Spleen (tissue), 11 donors: ENCODE results near the gene NEURL1. TPM values are rescaled to one million over a fixed set of nuclear protein-coding genes. Genes with fewer than 3 reads are reported as not detected.
A peak's percentile ranks its signal among the peaks of the same experiment; 100 is the strongest.

ENCODE experiments used
- DNase-seq: peaks from one replicate; pipeline ENCODE4 v3.0.0-alpha.2; 2020
- H3K27ac ChIP-seq, 8 donors: fragments of 200-600 bp; sonication (generic) in 7 of 8; 1 replicate in 4 of 8; 2 replicates in 4 of 8; pipeline versions ENCODE4 v1.5.0 to v1.8.0; 2016 to 2021; ENCODE audit warnings: inconsistent platforms in 4 of 8, mild to moderate bottlenecking in 4 of 8, moderate library complexity in 1 of 8
- H3K27me3 ChIP-seq, 7 donors: fragments of 200-600 bp; sonication (generic) in 6 of 7; replicated peaks in 1 of 7; 1 replicate in 4 of 7; 2 replicates in 3 of 7; pipeline versions ENCODE4 v1.5.0 to v1.8.0; 2016 to 2021; ENCODE audit warnings: inconsistent platforms in 3 of 7, mild to moderate bottlenecking in 1 of 7
- H3K36me3 ChIP-seq, 6 donors: fragments of 200-600 bp; sonication (generic) in 5 of 6; 1 replicate in 4 of 6; 2 replicates in 2 of 6; pipeline versions ENCODE4 v1.5.0 to v1.8.0; 2016 to 2021; ENCODE audit warnings: inconsistent platforms in 2 of 6
- H3K4me1 ChIP-seq, 6 donors: fragments of 200-600 bp; sonication (generic) in 5 of 6; 1 replicate in 3 of 6; 2 replicates in 3 of 6; pipeline versions ENCODE4 v1.5.0 to v1.8.0; 2016 to 2021; ENCODE audit warnings: inconsistent platforms in 3 of 6
- H3K4me3 ChIP-seq, 8 donors: fragments of 200-600 bp; sonication (generic) in 7 of 8; 1 replicate in 4 of 8; 2 replicates in 4 of 8; pipeline versions ENCODE4 v1.5.0 to v1.8.0; 2016 to 2021; ENCODE audit warnings: inconsistent platforms in 4 of 8, mild to moderate bottlenecking in 4 of 8, moderate library complexity in 2 of 8
- H3K9me3 ChIP-seq, 8 donors: fragments of 200-600 bp; sonication (generic) in 7 of 8; 1 replicate in 4 of 8; 2 replicates in 4 of 8; pipeline versions ENCODE4 v1.5.0 to v1.8.0; 2016 to 2021; ENCODE audit warnings: inconsistent platforms in 4 of 8
- POLR2A ChIP-seq, 3 donors: fragments of 450-650 bp; IDR thresholded peaks; one replicate each; pipeline ENCODE4 v1.5.1; 2017; ENCODE audit warnings: antibody characterized with exemption in 3 of 3, mild to moderate bottlenecking in 1 of 3
- POLR2AphosphoS5 ChIP-seq, 3 donors: sonication (generic); formaldehyde crosslinking; IDR thresholded peaks; one replicate each; pipeline ENCODE4 v1.5.1; 2017; ENCODE audit warnings: antibody characterized with exemption in 3 of 3
- whole genome bisulfite sequencing, 5 donors: extraction: QIAGEN DNeasy Blood & Tissue Kit in 3 of 5; methylation state at CpG; one replicate each; pipeline versions ENCODE4 v1.1.5 to v1.1.7; 2013 to 2018; 5-methylcytosine and 5-hydroxymethylcytosine counted together
- intact Hi-C: fragments of 100-400 bp; cut with DNase I; formaldehyde crosslinking; loops from one replicate; pipeline ENCODE4 v1.15.0; 2023; ENCODE audit warnings: low total_unique reads
- polyA plus RNA-seq, 3 donors: library from polyadenylated mRNA; stranded (reverse); fragments of 200-250 nt; gene quantifications; one replicate each; pipeline ENCODE4 v1.2.1, GENCODE V29; 2013
- total RNA-seq, 7 donors: library from RNA; depleted of rRNA in 3 of 7; stranded (reverse); fragments of >200 nt in 3 of 7; fragmentation: NEBNext Ultra II Directional in 4 of 7; extraction: Animal tissue kit (Norgen Biotek cat#: 25700) in 4 of 7; gene quantifications; one replicate each; pipeline versions ENCODE4 v1.1.0 to v1.2.1, GENCODE V29; 2016 to 2021
- TF ChIP-seq, protein P1 (sequence below), 11 experiments: fragments of 200-600 bp in 7 of 11; fragments of 450-650 bp in 4 of 11; sonication (generic) in 4 of 11; IDR thresholded peaks in 8 of 11; conservative IDR thresholded peaks in 3 of 11; 1 replicate in 7 of 11; 2 replicates in 4 of 11; pipeline versions ENCODE4 v1.4.0 to v1.8.0; 2016 to 2021; ENCODE audit warnings: antibody characterized with exemption in 11 of 11, inconsistent platforms in 4 of 11, mild to moderate bottlenecking in 1 of 11
- donor health status: healthy with polysubstance abuse.
- donor health status: DM: no; HTN: no; CAD: no; lungs with moderate emphysema.
- donor health status: DM: no; HTN: no; CAD: no.
- donor health status: Bipolar disorder and iron deficiency.
- donor health status: healthy.
- donor health status: DM: no; HTN: no; CAD: no.
- donor health status: DM: yes; HTN: yes; CAD: no.

Gene NEURL1
- total and polyA plus RNA-seq, 10 donors = 0.43 to 3.6 (median 2.3) TPM

DNA sequence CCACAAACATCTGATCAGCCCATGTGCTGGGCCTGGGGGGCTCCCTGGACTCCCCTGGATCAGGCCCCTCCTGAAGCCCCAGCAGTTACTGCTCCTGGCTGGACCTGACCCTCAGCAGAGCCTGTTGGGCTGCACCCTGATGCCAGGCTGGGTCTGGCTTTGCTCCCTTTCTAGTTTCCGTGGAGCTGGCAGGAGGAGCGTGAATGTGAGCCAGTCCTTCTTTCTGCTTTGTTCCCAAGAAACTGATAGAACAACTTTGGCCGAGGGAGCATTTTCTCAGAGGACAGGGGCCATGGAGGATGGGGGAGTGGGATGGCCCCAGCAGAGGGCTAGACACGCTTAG, 128.2 kb downstream of the NEURL1 start:
- 86 to 96% (median 89%) methylated on average over 4 of the region's 4 CpGs for WGBS, 5 donors
- Histone ChIP-seq H3K9me3 (no peaks in the 10 kb centered on the region), H3K36me3 (peaks cover 0 to 98% (median 44%) of the 10 kb centered on the region in 6 donors), H3K4me3 (no peak overlapping the region), H3K4me1 (peaks cover 0 to 39% (median 17%) of the 10 kb centered on the region in 6 donors), H3K27me3 (no peaks in the 10 kb centered on the region), H3K27ac (peak overlapping the region in 3 of 8 donors; percentile 14 to 35 (median 28))
- TF ChIP-seq POLR2AphosphoS5 (IDR thresholded peaks at IDR 0.05) = no peak
- no peak for TF ChIP-seq POLR2A (IDR thresholded peaks at IDR 0.05)
- TF ChIP-seq, protein P1, sequence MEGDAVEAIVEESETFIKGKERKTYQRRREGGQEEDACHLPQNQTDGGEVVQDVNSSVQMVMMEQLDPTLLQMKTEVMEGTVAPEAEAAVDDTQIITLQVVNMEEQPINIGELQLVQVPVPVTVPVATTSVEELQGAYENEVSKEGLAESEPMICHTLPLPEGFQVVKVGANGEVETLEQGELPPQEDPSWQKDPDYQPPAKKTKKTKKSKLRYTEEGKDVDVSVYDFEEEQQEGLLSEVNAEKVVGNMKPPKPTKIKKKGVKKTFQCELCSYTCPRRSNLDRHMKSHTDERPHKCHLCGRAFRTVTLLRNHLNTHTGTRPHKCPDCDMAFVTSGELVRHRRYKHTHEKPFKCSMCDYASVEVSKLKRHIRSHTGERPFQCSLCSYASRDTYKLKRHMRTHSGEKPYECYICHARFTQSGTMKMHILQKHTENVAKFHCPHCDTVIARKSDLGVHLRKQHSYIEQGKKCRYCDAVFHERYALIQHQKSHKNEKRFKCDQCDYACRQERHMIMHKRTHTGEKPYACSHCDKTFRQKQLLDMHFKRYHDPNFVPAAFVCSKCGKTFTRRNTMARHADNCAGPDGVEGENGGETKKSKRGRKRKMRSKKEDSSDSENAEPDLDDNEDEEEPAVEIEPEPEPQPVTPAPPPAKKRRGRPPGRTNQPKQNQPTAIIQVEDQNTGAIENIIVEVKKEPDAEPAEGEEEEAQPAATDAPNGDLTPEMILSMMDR (IDR thresholded peaks at IDR 0.05 in 8 of 11, conservative IDR thresholded peaks at IDR 0.05 in 3 of 11) = no peak
- intact Hi-C loops = no loop called here
- DNase-seq = no peak

DNA sequence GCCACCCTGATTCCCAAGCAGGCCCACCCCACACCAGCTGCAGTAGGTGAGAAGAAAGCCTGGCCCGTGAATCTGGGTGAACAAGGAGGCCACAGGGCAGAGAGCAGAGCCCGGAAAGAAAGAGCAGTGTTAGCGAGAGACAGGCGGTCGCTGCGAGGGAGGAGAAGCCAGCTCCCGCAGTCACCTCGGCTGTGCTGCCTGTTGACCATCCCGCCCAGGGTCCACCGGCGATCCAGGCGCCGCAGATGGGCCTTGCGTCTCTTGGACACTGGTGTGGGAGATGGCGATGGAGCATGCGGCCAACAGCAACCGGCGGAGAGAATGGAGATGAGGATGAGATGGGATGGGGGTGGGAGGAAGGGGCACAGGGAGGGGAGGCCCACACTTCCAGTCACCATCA, 128.8 kb downstream of the NEURL1 start:
- TF ChIP-seq, protein P1 (IDR thresholded peaks at IDR 0.05 in 8 of 11, conservative IDR thresholded peaks at IDR 0.05 in 3 of 11) = no peak
- TF ChIP-seq POLR2A (IDR thresholded peaks at IDR 0.05) (no peak), POLR2AphosphoS5 (IDR thresholded peaks at IDR 0.05) (no peak)
- DNase-seq = no peak
- H3K9me3 ChIP-seq = no peaks in the 10 kb centered on the region
- intact Hi-C loops = no loop called here
- 92 to 97% (median 93%) methylated on average over 18 of the region's 18 CpGs for WGBS, 5 donors
- peaks cover 0 to 34% (median 14%) of the 10 kb centered on the region in 6 donors for H3K4me1 ChIP-seq
- H3K36me3 ChIP-seq = peaks cover 0 to 98% (median 44%) of the 10 kb centered on the region in 6 donors
- no peaks in the 10 kb centered on the region for H3K27me3 ChIP-seq
- peak overlapping the region in 2 of 8 donors; percentile 28 to 35 for H3K27ac ChIP-seq
- no peak overlapping the region for H3K4me3 ChIP-seq

DNA sequence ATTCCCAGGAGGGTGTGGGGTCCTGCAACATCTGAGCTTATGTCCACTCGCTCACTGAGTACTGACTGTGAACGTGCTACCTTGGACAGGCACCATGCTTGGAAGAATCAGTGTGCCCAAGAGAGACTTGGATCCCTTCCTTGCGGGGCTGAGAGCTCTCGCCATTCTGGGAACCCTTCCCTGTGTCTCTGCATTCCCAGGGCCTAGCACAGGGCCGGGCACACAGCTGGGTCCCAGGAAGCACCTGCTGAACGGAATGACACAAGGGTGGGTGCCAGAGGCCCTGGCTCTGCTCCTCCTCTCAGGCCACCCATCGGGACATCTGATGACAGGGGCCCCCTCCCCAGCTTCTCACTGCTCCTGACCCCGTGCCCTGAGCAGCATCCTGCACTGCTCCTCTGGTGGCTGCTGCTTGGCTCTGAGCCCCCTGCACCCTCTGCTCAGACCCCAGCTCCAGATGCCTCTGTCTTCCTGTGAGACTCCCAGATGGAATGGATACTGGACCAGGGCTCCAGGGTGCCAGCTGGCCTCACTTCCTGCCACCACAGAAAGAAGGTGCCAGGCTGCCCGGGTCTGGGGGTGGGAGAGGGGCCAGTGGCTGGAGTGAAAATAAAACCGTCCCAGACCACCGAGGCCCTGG, 129.6 kb downstream of the NEURL1 start:
- H3K9me3 ChIP-seq = no peaks in the 10 kb centered on the region
- DNase-seq = no peak
- TF ChIP-seq POLR2AphosphoS5 (IDR thresholded peaks at IDR 0.05) (no peak), POLR2A (IDR thresholded peaks at IDR 0.05) (no peak)
- TF ChIP-seq, protein P1 (IDR thresholded peaks at IDR 0.05 in 8 of 11, conservative IDR thresholded peaks at IDR 0.05 in 3 of 11) = no peak
- no peak overlapping the region for H3K27ac ChIP-seq
- no peaks in the 10 kb centered on the region for H3K27me3 ChIP-seq
- H3K4me1 ChIP-seq = peaks cover 0 to 27% (median 10%) of the 10 kb centered on the region in 6 donors
- WGBS, 5 donors = 88 to 96% (median 90%) methylated on average over 8 to 11 of the region's 11 CpGs
- intact Hi-C loops = no loop called here
- no peak overlapping the region for H3K4me3 ChIP-seq
- H3K36me3 ChIP-seq = peaks cover 0 to 98% (median 45%) of the 10 kb centered on the region in 6 donors

DNA sequence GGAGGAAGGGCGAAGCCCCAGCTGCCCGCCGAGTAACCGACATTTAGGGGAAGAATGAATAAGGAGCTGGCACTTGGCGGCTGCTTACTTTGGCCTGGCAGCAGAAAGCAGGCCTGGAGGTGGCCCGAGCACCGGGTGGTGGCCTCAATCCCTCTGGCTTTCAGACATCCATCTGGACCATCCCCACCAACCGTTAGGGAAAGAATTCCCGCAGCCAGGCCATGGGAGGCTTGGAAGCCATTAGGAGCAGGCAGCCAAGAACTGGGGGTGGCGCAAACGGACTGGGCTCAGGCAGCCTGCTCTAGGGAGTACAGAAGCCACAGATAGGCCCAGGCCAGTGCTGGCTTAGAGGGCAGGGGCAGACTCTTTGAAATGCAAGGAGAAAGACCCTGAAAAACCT, 132.7 kb downstream of the NEURL1 start:
- Histone ChIP-seq H3K4me3 (no peak overlapping the region), H3K9me3 (no peaks in the 10 kb centered on the region), H3K27ac (no peak overlapping the region), H3K27me3 (no peaks in the 10 kb centered on the region), H3K36me3 (peaks cover 0 to 73% (median 35%) of the 10 kb centered on the region in 6 donors), H3K4me1 (peaks cover 0 to 7% (median 0%) of the 10 kb centered on the region in 6 donors)
- 87 to 94% (median 94%) methylated on average over 7 to 11 of the region's 11 CpGs for WGBS, 5 donors
- intact Hi-C loops = no loop called here
- DNase-seq = no peak
- TF ChIP-seq POLR2AphosphoS5 (IDR thresholded peaks at IDR 0.05) = no peak
- TF ChIP-seq, protein P1 (IDR thresholded peaks at IDR 0.05 in 8 of 11, conservative IDR thresholded peaks at IDR 0.05 in 3 of 11) = no peak
- no peak for TF ChIP-seq POLR2A (IDR thresholded peaks at IDR 0.05)
